ENCODE measurements around the gene DNASE1L2.
"Not testable (repeated sequence)": the region's sequence is repeated elsewhere in the genome, so short reads cannot be mapped to it uniquely, and the experiment has no call there.

Gene DNASE1L2

DNA sequence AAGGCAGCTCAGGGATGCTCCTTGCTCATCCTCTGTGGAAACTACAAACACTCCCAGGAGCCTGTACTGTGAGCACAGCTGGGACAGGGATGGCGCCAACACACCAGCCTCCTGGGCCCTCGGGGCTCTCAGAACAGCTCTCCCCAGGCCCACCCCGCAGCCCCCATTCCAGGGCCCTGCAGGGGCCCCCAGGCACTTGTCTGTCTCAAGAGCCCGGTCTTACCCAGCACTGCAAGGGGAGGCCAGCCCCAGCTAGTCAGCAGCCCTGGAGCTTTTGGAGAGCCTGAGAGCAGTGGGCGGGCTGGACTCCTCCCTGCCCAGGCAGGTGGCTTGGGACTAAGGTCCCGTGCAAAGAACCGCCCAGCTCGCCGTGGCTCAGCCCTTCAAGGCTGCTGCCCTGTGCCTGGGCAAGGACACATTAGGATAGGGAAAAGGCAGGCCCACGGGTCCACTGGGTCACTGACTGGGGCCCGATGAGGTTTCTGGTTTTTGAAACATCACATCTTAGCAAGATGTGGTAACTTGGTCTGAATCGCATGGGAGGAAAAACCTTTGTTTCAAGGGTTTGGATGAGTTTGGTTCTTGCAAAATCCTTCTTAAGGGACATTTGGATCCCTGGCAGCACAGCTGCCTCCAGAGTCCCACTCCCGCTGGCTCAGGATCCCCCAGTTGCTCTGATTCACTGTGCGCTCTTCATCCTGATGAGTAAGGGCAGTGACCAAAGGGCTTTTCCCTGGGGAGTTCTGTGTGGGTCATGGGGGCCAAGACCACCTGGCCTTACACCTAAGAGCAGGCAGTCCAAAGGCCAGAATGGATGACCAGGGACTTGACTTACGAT, 2.8 kb downstream of the DNASE1L2 start:
- no peak for DNase-seq (ENCODE audit: low read depth)

DNA sequence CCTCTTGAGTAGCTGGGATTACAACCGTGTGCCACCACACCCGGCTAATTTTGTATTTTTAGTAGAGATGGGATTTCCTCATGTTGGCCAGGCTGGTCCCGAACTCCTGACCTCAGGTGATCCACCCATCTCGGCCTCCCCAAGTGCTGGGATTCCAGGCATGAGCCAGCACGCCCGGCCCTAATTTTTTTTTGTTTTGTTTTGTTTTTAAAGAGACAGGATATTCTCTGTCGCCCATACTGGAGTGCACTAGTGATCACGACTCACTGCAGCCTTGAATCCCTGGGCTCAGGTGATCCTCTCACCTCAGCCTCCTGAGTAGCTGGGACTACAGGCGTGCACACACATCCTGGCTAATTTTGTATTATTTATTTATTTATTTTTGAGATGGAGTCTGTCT, 4.1 kb downstream of the DNASE1L2 start:
- not testable (repeated sequence) for DNase-seq (ENCODE audit: low read depth)

DNA sequence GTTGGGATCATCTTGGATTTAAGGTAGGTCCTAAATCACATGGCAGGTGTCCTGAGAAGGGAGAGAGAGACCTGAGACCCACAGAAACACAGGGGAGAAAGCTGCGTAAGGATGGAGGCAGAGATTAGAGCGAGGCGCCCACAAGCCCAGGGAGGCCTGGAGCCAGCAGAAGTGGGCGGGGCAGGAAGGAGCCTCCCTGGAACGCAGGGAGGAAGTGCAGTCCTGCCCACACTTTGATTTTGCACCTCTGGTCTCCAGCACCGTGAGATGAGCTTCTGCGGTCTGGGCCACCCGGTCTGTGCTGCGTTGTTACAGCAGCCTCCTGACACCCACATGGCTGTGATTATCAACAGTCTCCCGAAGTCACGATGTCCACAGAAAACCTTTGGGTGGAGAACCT, 6.4 kb downstream of the DNASE1L2 start:
- no peak for DNase-seq (ENCODE audit: low read depth)

DNA sequence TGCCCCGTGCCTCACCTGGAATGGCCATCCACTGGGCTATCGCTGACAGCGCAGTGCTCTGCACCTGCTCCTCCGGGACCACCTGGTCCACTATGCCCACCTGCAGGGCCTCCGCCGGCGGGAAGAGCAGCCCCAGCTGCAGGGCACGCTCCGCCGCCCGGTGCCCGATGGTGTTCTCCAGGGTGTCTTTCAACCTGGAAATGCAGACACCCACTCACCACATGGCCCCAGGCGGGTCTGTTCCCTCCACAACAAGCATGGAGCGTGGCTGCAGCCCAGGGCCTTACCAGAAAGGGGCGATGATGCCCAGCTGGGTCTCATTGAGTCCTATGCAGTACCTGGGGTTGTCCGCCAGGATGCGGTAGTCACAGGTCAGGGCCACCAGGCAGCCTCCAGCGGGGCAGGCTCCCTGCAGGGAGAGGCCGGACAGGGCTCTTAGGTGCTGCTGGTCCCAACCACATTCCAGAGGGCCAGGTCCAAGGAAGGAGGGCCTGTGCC, 6.8 kb downstream of the DNASE1L2 start:
- no peak for DNase-seq (ENCODE audit: low read depth)

DNA sequence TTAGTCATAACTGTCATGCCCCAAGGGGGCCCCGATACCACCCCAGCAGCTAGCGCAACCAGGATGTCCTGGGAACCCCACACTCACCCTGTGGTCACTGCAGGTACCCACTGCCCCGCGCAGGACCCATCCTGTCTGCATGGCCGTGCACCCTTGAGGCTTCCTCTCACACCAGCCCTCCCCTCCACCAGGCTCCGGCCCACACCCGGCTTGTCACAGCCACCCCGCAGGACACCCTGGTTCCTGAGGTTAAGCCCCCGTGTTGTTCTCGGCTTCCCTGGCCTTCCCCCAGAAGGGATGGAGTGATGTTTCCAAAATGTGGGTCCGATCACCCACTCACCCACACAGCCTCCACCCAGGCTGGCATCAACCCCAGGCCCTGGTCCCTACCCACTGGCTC, 7.5 kb downstream of the DNASE1L2 start:
- no peak for DNase-seq (ENCODE audit: low read depth)

DNA sequence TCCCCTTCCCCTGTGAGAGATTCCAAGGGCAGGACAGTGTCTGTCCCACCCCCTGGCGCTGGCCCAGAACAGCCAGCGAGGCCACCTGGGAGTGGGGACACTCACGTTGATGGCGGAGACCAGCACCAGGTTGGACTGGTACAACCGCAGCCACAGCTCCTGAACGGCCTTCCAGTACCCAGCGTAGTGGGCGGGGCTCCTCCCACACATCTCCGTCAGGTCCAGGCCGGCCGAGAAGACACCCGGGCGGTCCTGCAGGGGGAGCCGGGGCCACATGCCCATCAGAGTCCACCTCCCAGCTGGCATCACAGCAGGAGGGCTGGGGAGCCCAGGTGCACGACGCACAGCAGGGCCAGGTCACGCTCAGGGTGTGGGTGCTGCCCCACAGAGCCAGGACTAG, 8.1 kb downstream of the DNASE1L2 start:
- DNase-seq (ENCODE audit: low read depth), result no peak

DNA sequence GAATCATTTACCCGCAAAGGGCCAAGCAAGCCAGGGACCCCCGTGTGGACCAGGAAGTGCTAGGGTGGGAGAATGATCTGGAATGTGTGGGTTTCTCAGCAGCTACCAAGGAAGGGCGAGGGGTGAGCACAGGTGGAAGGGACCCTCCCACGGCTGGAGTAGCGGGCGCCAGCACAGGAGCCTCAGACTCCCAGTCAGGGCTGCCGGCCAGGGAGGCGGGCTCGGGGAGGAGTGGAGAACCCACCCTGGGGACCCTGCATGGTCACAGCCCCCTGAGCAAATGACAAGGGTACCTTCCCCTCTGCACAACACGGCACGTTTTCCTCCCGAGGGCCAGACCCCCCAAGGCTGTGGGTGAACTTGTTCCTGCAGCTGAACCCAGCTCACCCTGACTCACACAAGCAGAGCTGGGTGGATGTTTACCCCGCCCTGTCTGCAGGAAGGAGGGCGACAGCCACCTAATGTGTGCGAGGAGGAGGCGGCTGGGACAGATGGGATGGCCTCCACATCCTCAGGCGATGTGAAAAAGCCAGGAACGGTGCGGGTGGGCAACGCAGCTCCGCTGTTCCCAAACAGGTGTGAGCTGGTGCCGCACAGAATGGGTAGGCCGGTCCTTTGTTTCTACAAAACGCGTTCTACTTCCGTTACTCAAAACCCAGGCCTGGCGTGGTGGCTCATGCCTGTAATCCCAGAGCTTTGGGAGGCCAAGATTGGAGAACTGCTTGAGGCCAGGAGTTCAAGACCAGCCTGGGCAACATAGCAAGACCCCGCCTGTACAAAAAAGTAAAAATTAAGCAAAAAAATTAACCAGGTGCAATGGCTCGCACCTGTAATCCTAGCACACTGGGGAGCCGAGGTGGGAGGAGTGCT, 8.9 kb downstream of the DNASE1L2 start:
- DNase-seq (ENCODE audit: low read depth), result no peak

DNA sequence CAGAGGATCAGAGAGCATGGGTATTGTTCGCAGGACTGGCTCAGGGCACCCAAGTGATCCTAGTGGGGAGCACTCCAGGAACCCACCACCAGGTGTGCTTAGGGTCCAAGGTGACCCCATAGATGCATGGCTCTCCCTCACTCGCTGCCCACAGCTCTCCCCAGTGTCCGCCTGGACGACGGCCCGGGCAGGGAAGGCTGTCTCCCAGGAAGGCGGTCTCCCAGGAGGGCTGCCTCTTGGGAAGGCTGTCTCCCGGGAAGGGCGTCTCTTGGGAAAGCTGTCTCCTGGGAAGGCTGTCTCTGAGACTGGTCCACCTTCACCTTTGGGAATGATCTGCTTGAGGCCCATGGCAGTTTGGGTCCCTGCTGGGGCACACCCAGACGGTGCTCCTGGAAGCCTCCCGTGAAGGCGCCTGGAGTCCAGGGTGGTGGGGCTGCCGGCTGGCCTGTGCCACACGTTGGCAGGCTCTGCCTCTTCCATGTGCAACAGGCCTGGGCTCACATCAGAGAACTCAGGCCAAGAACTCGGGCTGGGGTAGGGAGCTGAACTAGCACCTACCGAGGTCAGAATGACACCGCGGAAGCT, 10.1 kb downstream of the DNASE1L2 start:
- DNase-seq (ENCODE audit: low read depth), result no peak

DNA sequence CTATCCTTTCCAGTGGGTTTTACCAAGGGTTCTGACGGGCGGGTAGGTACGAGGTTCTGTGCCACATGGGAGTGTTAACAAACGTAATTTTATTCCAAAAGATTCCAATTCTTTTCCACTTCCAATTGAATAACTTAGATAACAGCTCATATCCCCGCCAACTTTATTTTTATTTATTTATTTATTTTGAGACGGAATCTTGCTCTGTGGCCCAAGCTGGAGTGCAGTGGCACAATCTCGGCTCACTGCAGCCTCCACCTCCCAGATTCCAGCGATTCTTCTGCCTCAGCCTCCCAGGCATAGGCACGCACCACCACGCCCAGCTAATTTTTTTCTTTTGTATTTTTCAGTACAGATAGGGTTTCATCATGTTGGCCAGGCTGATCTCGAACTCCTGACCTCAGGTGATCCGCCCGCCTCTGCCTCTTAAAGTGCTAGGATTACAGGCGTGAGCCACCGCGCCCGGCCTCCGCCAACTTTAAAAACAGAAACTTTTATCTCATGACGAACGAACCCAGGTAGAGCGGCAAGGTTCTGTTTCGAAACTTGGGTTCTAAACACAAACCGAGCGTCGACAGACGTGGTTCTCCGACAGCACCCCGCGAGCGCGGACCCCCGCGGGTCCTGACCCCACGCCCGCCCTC, 14.5 kb downstream of the DNASE1L2 start:
- DNase-seq (ENCODE audit: low read depth), result peak; percentile 32

DNA sequence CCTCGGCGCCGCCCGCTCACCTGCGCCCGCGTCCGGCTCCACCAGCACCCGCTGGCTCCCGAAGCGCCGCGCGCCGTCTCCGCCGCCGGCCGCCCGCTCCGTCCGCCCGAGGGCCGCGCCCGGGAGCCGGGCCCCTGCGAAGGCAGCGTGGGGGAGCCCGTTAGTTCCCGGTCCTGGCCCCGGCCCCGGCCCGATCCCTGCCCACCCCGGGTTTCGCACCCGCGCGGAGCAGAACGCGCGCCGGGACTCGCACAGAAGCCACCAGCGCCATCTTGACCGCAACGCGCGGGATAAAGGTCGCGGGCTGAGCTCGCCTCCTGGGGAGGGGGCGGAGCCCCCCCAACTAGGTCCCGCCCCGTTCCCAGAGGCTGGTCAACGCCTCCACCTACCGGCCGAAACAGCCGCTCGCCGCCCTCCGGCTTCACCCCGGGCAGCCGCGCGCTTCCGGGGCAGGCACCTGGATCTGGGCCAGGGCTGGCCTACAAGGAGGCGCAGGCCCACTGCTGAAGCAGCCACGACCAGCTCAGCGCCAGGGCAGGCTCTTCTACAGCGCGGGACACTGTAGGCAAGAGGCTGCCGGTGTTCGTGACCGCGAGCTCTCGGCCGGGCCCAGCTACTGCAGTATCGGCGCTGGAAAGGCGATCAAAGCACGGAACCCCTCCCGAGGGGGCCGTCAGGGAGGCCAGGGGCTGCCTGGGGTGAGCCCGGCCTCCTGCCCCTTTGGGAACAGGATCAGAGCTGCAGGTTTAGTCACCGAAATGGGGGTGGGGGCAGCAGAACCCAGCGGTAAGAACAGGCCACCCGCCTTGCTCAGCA, 15.3 kb downstream of the DNASE1L2 start, which contains the start of gene ECI1:
TSS of gene ECI1 (minus strand) at position 292 of the 816 bp plus-strand sequence. CDS start at position 271, 21 bp downstream.
- DNase-seq (ENCODE audit: low read depth), result peak; percentile 46

DNA sequence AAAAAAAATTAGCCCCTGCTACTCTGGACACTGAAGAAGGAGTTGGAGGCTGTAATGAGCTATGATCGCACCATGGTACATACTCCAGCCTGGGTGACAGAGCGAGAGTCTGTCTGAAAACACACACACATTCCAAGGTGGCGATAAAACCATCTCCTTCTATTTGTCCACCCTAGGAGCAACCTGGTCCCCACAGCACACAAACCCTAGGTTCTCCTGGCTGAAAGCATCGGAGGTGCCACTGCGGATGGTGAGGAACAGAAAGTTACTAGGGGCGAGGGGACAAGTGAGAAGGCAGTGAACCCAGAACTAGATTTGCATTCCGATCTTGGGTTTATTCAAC, 16.5 kb downstream of the DNASE1L2 start:
- no peak for DNase-seq (ENCODE audit: low read depth)

DNA sequence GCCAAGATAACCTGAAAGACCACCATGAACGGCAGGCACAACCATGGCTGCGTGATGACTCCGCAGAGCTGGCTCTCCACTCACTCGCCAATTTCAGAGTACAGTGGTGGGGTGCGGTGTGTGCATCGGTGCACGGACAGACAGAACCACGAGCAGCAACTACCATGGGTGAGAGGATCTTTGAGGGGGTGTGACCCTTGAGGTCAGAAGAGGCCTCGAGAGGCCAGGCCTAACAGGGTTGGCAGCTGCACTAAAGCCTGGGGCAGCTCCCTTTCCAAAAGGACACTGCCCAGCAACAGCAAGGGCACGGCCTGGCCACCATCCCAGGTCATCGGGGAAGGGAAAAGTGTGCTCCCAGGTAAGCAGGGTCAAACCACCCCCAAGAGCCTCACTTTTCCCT, 17.0 kb downstream of the DNASE1L2 start:
- DNase-seq (ENCODE audit: low read depth), result no peak

DNA sequence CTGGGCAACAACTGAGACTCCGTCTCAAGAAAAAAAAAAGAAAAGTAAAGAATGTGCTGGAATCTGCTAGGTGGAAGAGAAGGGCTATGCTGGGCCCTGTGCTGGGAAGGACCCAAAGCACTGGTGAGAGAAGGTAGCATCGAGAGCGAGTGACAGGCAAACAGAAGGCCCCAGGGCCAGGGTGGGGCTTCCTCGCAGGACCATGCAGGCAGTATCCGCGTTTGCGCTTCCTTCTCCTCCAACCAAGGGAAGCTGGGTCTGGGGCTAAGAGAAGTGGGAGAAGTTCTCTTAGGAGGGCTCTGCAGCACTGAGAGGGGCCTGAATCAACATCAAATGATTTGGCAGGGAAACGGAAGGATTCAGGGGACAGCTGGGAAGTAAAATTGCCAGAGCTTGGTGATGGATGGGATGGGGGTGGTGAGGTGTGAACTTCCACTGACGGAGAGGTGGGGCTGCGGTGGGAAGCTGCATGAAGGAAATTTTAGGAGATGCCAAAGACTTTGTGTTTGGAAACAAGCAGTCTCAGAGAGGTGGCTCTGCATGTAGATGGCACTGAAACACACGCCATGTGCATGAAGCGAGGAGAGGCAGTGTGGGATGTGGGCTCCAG, 20.4 kb downstream of the DNASE1L2 start:
- DNase-seq (ENCODE audit: low read depth), result no peak

DNA sequence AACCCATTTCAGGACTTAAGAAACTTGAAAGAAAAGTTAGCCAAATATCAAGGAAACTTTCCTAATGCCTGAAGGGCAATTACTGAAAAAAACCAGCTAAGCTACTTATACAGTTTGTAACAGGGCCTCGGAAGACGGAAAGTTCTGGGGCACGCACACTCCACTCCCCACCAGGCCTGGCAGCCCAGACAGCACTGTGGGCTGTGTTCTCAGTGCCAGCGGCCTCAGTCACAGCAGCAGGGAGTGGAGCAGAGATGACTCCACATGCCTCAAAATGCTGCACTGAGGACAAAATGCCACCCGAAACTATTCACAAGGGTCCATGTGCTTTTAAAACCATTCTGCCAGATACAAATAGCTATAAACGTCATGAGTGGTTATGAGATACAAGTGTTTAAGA, 21.5 kb downstream of the DNASE1L2 start:
- DNase-seq (ENCODE audit: low read depth), result no peak

DNA sequence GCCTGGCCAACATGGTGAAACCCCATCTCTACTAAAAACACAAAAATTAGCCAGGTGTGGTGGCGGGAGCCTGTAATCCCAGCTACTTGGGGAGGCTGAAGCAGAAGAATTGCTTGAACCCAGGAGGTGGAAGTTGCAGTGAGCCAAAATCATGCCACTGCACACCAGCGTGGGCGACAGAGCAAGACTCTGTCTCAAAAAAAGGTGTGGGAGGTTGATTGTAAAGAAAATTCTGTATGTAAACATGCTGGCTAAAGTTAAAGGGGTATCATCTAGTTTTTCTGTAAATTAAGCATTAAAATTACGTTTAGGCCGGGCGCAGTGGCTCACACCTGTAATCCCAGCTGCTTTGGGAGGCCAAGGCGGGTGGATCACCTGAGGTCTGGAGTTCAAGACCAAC, 22.3 kb downstream of the DNASE1L2 start:
- not testable (repeated sequence) for DNase-seq (ENCODE audit: low read depth)

DNA sequence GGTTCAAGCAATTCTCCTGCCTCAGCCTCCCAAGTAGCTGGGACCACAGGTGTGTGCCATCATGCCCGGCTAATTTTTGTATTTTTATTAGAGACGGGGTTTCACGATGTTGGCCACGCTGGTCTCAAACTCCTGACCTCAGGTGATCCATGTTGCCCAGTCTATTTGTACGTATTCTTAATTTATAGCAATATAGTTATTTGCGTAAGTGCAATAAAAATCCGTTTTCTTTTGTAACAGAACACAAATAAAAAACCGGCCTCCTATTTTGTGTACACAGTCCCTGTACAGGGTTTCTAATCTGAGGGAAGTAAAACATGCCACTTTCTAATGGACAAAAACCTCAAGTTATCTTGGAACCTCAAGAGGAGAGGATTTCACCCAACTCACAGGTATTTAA, 24.0 kb downstream of the DNASE1L2 start:
- no peak for DNase-seq (ENCODE audit: low read depth)

DNA sequence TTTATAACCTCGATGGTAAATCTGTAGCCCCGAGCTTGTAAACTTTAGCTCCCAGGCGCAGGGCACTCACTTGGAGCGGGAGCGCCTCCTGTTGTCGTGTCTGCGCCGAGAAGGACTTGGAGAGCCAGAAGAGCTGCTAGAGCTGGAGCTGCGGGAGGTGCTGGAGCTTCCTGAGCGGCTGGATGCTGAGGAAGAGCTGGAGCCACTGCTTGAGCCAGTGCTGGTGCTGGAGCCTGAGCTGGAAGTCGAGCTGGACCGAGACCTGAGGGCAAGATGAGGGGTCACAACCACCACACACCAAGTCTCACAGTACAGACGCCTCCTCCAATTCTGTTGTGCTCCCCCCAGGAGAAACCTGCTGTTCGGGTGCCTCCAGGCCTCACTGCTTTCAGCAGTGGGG, 26.8 kb downstream of the DNASE1L2 start:
- not testable (repeated sequence) for DNase-seq (ENCODE audit: low read depth)

DNA sequence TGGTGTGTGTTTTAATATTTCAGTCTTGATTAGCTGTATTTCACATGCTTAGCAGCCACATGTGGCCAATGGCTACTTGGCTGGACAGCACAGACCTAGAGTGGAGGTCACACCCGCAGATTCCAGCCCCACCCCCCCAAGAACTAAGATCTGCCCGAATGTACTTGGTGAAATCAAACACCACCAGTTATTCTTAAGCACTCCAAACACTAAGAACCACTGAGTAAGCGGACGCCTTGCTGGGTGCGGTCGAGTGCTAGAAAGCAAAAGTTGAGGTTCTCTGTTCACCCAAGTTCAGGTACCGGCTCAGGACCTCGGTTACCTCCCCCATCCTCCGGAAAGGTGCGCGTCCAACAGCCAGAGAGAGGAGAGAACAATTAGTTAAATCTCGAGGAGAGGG, 30.6 kb downstream of the DNASE1L2 start:
- peak; percentile 12 for DNase-seq (ENCODE audit: low read depth)

DNA sequence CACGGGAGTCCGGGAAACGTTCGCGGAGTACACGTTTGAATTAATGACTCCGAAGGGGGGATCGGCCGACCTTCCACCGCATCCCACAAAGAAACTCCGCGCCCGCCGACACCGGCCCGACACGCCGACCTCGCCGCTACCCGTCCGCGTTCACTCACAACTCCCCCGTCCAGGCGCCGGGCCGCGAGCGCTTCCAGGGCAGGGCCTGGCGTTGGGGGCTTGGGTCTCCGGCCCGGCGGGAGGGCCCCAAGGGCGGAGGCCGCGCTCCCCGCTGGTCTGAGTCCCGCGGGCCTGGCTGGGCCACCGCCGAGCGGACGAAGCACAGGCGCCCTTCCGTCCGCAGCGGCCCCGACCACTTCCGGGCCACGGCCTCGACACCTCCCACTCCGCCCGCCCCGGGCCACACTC, 31.3 kb downstream of the DNASE1L2 start:
- DNase-seq (ENCODE audit: low read depth), result peak; percentile 9

DNA sequence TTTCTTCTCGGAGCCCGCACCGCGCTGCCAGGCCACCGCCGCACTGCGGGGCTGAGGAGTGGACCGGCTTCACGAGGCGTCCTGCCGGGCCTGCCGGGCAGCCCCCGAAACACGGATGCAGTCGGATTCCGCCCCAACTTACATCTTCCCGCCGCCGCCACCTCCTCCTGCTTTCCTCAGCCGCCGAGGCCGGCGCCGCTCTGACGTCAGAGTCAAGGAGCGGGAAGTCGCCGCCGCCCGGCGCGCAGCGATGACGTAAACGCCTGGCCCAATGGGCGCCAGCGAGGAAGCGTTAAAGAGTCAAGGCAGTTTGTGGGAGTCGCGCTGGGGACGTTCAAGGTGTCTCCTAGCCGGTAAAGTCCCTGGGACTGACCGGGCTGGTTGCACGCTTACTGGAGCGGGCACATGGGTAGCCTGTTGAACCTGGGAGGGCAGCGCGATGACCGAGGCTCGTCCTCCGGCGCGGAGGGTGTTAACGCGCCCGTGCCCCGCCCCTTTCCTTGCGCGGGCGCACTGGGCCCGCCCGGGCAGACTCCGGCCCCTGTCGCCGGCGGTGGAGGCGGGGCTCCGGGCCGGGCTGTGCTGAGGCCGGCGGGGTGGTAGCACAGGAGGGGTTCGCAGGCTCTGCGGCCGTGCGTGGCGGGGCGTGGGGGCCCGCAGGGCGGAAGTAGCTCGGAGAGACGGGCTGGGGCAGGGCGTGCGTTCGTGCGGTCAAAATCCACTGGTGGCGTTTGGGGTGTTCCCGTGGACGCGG, 31.8 kb downstream of the DNASE1L2 start, which contains the start of gene RNPS1:
TSS of gene RNPS1 (minus strand) at position 214 of the 754 bp plus-strand sequence. CDS start 3,483 bp downstream, outside the sequence.
- peak; percentile 94 for DNase-seq (ENCODE audit: low read depth)
